Activated CD8-positive, alpha-beta memory T cell treated with anti-CD3 and anti-CD28 coated beads, Interleukin-2, amount 50 U/mL, for 1 hour (primary cell): ENCODE results near the gene DYNC1H1.
"Not testable (repeated sequence)": the region's sequence is repeated elsewhere in the genome, so short reads cannot be mapped to it uniquely, and the experiment has no call there.

Experiments used
- DNase-seq: peaks from one replicate; pipeline ENCODE4 v3.0.0-alpha.2; 2020; ENCODE audit errors: extremely low read depth

The DYNC1H1 gene

GRCh38 chr14:102063808-102064429 lies 99.5 kb downstream of the DYNC1H1 start:
- DNase-seq = no peak

- not testable (repeated sequence) for DNase-seq
Measured at GRCh38 chr14:102064590-102064989, 100.2 kb downstream of the DYNC1H1 start.

- no peak for DNase-seq
Measured at GRCh38 chr14:102066041-102066451, 101.7 kb downstream of the DYNC1H1 start.

GRCh38 chr14:102071283-102071998 lies 107.1 kb downstream of the DYNC1H1 start:
- DNase-seq = no peak

- no peak for DNase-seq
Measured at GRCh38 chr14:102074415-102074964, 110.1 kb downstream of the DYNC1H1 start.

- no peak for DNase-seq
Measured at GRCh38 chr14:102075155-102075554, 110.8 kb downstream of the DYNC1H1 start.

- no peak for DNase-seq
Measured at GRCh38 chr14:102077382-102077709, 113.0 kb downstream of the DYNC1H1 start.

- not testable (repeated sequence) for DNase-seq
Measured at GRCh38 chr14:102078361-102078791, 114.0 kb downstream of the DYNC1H1 start.

GRCh38 chr14:102078831-102079699 lies 114.7 kb downstream of the DYNC1H1 start:
- DNase-seq = no peak

GRCh38 chr14:102079700-102079979 lies 115.3 kb downstream of the DYNC1H1 start:
- no peak for DNase-seq

GRCh38 chr14:102080183-102081080 lies 116.1 kb downstream of the DYNC1H1 start:
- DNase-seq = no peak

GRCh38 chr14:102081231-102082080 lies 117.1 kb downstream of the DYNC1H1 start:
- no peak for DNase-seq

- DNase-seq = not testable (repeated sequence)
Measured at GRCh38 chr14:102084522-102084921, 120.1 kb downstream of the DYNC1H1 start.

GRCh38 chr14:102084931-102085330 lies 120.6 kb downstream of the DYNC1H1 start:
- no peak for DNase-seq

GRCh38 chr14:102085488-102085887 lies 121.1 kb downstream of the DYNC1H1 start:
- no peak for DNase-seq

- no peak for DNase-seq
Measured at GRCh38 chr14:102085948-102086708, 121.8 kb downstream of the DYNC1H1 start.

GRCh38 chr14:102086709-102086971 lies 122.3 kb downstream of the DYNC1H1 start:
- no peak for DNase-seq

- peak; percentile 81 for DNase-seq
Measured at GRCh38 chr14:102086972-102087761, 122.8 kb downstream of the DYNC1H1 start, which contains the start of gene HSP90AA1. HSP90AA1 (minus strand) TSS chr14:102087044; CDS start chr14:102086378, 666 bp downstream.

GRCh38 chr14:102087762-102088011 lies 123.3 kb downstream of the DYNC1H1 start:
- DNase-seq = no peak
